H1 (cell line): ENCODE results near the gene NGEF. TPM values are rescaled to one million over a fixed set of nuclear protein-coding genes. Genes with fewer than 3 reads are reported as not detected.

Experiments
- CTCF ChIA-PET: fragments of 300-600 bp; sonication (Branson Sonifier 250); formaldehyde crosslinking; loops from one replicate; lab custom pipeline; 2021; ENCODE audit not compliant: partially characterized antibody; lab: Charles Lee
- POLR2A ChIA-PET: fragments of 300-600 bp; sonication (Branson Sonifier 250); formaldehyde crosslinking; loops from one replicate; lab custom pipeline; 2021; ENCODE audit warnings: inconsistent platforms; ENCODE audit not compliant: partially characterized antibody; lab: Charles Lee
- DNase-seq, 2 experiments: peaks; one replicate each; pipeline versions ENCODE4 v3.0.0 to v3.0.0-alpha.2; 2010 to 2022; ENCODE audit warnings: low spot score in 2 of 2, low read depth in 1 of 2, mixed read lengths in 1 of 2
- FAIRE-seq: peaks from 2 replicates; lab custom pipeline; 2011; peaks lifted over from hg19 to GRCh38; lab: Jason Lieb, UNC
- H2AFZ ChIP-seq: 2 replicates; pipeline ENCODE4 v1.8.1; 2012; ENCODE audit warnings: low read length, inconsistent platforms
- H2AK5ac ChIP-seq: 2 replicates; pipeline ENCODE4 v1.6.1; 2013; ENCODE audit warnings: low read depth, low read length
- H2BK120ac ChIP-seq: replicated peaks from 2 replicates; pipeline ENCODE3; 2013; ENCODE audit warnings: low read depth, low read length, inconsistent platforms
- H2BK12ac ChIP-seq: 2 replicates; pipeline ENCODE4 v1.6.1; 2013; ENCODE audit warnings: low read depth, low read length
- H2BK15ac ChIP-seq: 2 replicates; pipeline ENCODE4 v1.6.1; 2013; ENCODE audit warnings: low read length
- H2BK20ac ChIP-seq: 2 replicates; pipeline ENCODE4 v1.6.1; 2013; ENCODE audit warnings: low read length
- H2BK5ac ChIP-seq: 2 replicates; pipeline ENCODE4 v1.6.1; 2013; ENCODE audit warnings: low read depth, low read length
- H3K14ac ChIP-seq: 2 replicates; pipeline ENCODE4 v1.6.1; 2013; ENCODE audit warnings: inconsistent platforms; ENCODE audit not compliant: insufficient read length
- H3K18ac ChIP-seq: 2 replicates; pipeline ENCODE4 v1.6.1; 2013; ENCODE audit warnings: low read length; ENCODE audit errors: extremely low read depth
- H3K23ac ChIP-seq: 2 replicates; pipeline ENCODE4 v1.6.1; 2013; ENCODE audit warnings: inconsistent platforms; ENCODE audit not compliant: insufficient read length
- H3K23me2 ChIP-seq: 2 replicates; pipeline ENCODE4 v1.6.1; 2013; ENCODE audit warnings: low read depth, low read length
- H3K27ac ChIP-seq: 2 replicates; pipeline ENCODE4 v1.6.1; 2011; ENCODE audit warnings: low read depth, low read length, inconsistent platforms
- H3K27me3 ChIP-seq, 4 experiments: replicated peaks in 1 of 4; 1 replicate in 1 of 4; 2 replicates in 3 of 4; pipeline versions ENCODE4 v1.6.1 to v1.8.1; 2011 to 2013; ENCODE audit warnings: low read length in 3 of 4, mild to moderate bottlenecking in 3 of 4, inconsistent platforms in 2 of 4, mixed read lengths in 2 of 4, moderate library complexity in 1 of 4; ENCODE audit not compliant: control insufficient read depth in 3 of 4, insufficient read depth in 3 of 4; ENCODE audit errors: extremely low read depth in 1 of 4
- H3K36me3 ChIP-seq, 4 experiments: 2 replicates each; pipeline versions ENCODE4 v1.6.1 to v1.8.1; 2011 to 2013; ENCODE audit warnings: mild to moderate bottlenecking in 4 of 4, low read length in 3 of 4, moderate library complexity in 2 of 4, control low read depth in 1 of 4, inconsistent platforms in 1 of 4; ENCODE audit not compliant: insufficient read depth in 4 of 4, control insufficient read depth in 2 of 4
- H3K4ac ChIP-seq: replicated peaks from 2 replicates; pipeline ENCODE3; 2013; ENCODE audit warnings: low read length, low read depth, mixed read lengths, inconsistent platforms; ENCODE audit not compliant: insufficient read length
- H3K4me1 ChIP-seq, 4 experiments: replicated peaks in 1 of 4; 1 replicate in 1 of 4; 2 replicates in 3 of 4; pipeline versions ENCODE4 v1.6.1 to v1.8.1; 2011 to 2013; ENCODE audit warnings: low read length in 3 of 4, inconsistent platforms in 2 of 4, mixed read lengths in 1 of 4; ENCODE audit not compliant: insufficient read depth in 4 of 4, control insufficient read depth in 3 of 4
- H3K4me2 ChIP-seq, 2 experiments: 2 replicates each; pipeline versions ENCODE4 v1.6.1 to v1.8.1; 2011 to 2013; ENCODE audit warnings: low read depth in 2 of 2, low read length in 2 of 2, control low read depth in 1 of 2, inconsistent platforms in 1 of 2, mild to moderate bottlenecking in 1 of 2; ENCODE audit not compliant: insufficient read depth in 1 of 2
- H3K4me3 ChIP-seq, 4 experiments: fragments of 200-600, 300-600 bp in 1 of 4; sonication (generic), shearing (Covaris generic), sonication (Bioruptor Twin) in 1 of 4; 2 replicates each; pipeline versions ENCODE4 v1.5.1 to v1.8.1; 2011 to 2016; ENCODE audit warnings: low read length in 4 of 4, low read depth in 3 of 4, control low read depth in 2 of 4, inconsistent platforms in 2 of 4, mild to moderate bottlenecking in 2 of 4, mixed read lengths in 1 of 4, moderate library complexity in 1 of 4; ENCODE audit not compliant: insufficient read depth in 2 of 4; ENCODE audit errors: extremely low read depth in 1 of 4
- H3K56ac ChIP-seq: replicated peaks from 2 replicates; pipeline ENCODE3; 2013; ENCODE audit warnings: low read depth, mild to moderate bottlenecking, mixed read lengths, low read length, inconsistent platforms; ENCODE audit not compliant: insufficient read length
- H3K79me1 ChIP-seq: 2 replicates; pipeline ENCODE4 v1.6.1; 2013; ENCODE audit warnings: low read depth, low read length, control low read depth
- H3K79me2 ChIP-seq, 2 experiments: 2 replicates each; pipeline versions ENCODE4 v1.6.1 to v1.8.1; 2012 to 2013; ENCODE audit warnings: low read length in 2 of 2, mild to moderate bottlenecking in 2 of 2, inconsistent platforms in 1 of 2; ENCODE audit not compliant: insufficient read depth in 2 of 2, control insufficient read depth in 1 of 2
- H3K9ac ChIP-seq, 4 experiments: replicated peaks in 1 of 4; 1 replicate in 1 of 4; 2 replicates in 3 of 4; pipeline versions ENCODE4 v1.6.1 to v1.8.1; 2011 to 2013; ENCODE audit warnings: low read depth in 3 of 4, low read length in 3 of 4, control low read depth in 2 of 4, mild to moderate bottlenecking in 2 of 4, moderate library complexity in 2 of 4, inconsistent platforms in 1 of 4; ENCODE audit errors: extremely low read depth in 1 of 4
- H3K9me3 ChIP-seq, 2 experiments: 2 replicates each; pipeline versions ENCODE4 v1.6.1 to v1.8.1; 2012 to 2013; ENCODE audit warnings: mild to moderate bottlenecking in 2 of 2, moderate library complexity in 2 of 2, control low read depth in 1 of 2, inconsistent platforms in 1 of 2, low read depth in 1 of 2, low read length in 1 of 2, mixed read lengths in 1 of 2; ENCODE audit not compliant: insufficient read depth in 2 of 2
- H4K20me1 ChIP-seq, 2 experiments: replicated peaks in 1 of 2; 2 replicates each; pipeline versions ENCODE3 to v1.8.1; 2011 to 2013; ENCODE audit warnings: inconsistent platforms in 2 of 2, low read length in 2 of 2, mild to moderate bottlenecking in 1 of 2; ENCODE audit not compliant: insufficient read depth in 2 of 2, control insufficient read depth in 1 of 2
- H4K5ac ChIP-seq: 2 replicates; pipeline ENCODE4 v1.6.1; 2013; ENCODE audit warnings: low read length, low read depth, mixed read lengths, inconsistent platforms; ENCODE audit not compliant: insufficient read length
- H4K8ac ChIP-seq: 2 replicates; pipeline ENCODE4 v1.8.0; 2013; ENCODE audit warnings: mild to moderate bottlenecking, moderate library complexity, low read length, inconsistent platforms; ENCODE audit not compliant: insufficient read depth; ENCODE audit errors: extremely low read depth
- H4K91ac ChIP-seq: replicated peaks from 2 replicates; pipeline ENCODE3; 2013; ENCODE audit warnings: low read length, mixed read lengths, inconsistent platforms; ENCODE audit not compliant: insufficient read length
- CHD2 ChIP-seq: IDR thresholded peaks from 2 replicates; pipeline ENCODE4 v1.6.1; 2012; ENCODE audit warnings: low read length, improper control_type of control experiment
- KDM1A ChIP-seq: fragments of 200-600, 300-600 bp; sonication (generic); IDR thresholded peaks from 2 replicates; pipeline ENCODE4 v1.7.1; 2016; ENCODE audit warnings: mild to moderate bottlenecking, low read length, borderline replicate concordance
- NRF1 ChIP-seq: IDR thresholded peaks from 2 replicates; pipeline ENCODE4 v1.6.1; 2011; ENCODE audit warnings: mild to moderate bottlenecking, low read depth, low read length, improper control_type of control experiment
- SP2 ChIP-seq: IDR thresholded peaks from 2 replicates; pipeline ENCODE4 v1.6.1; 2012; ENCODE audit warnings: mild to moderate bottlenecking, low read length, inconsistent platforms
- WGBS, 2 experiments: shearing (Covaris generic) in 1 of 2; methylation state at CpG; one replicate each; pipeline versions ENCODE4 v1.1.6 to v1.1.7; 2013 to 2015; ENCODE audit warnings: low lambda C conversion rate in 2 of 2, mixed read lengths in 2 of 2, inconsistent platforms in 1 of 2, low coverage in 1 of 2, missing lambda C conversion rate in 1 of 2; ENCODE audit not compliant: insufficient replicate concordance in 2 of 2, insufficient coverage in 1 of 2, insufficient read length in 1 of 2; ENCODE audit errors: extremely low coverage in 1 of 2, missing lambda C conversion rate in 1 of 2; 5-methylcytosine and 5-hydroxymethylcytosine counted together
- polyA plus RNA-seq, 7 experiments: library from polyadenylated mRNA; depleted of rRNA in 3 of 7; stranded (reverse) in 5 of 7; unstranded in 2 of 7; fragments of >200 nt in 5 of 7; fragments of 200-250 nt in 2 of 7; gene quantifications; 1 replicate in 5 of 7; 2 replicates in 1 of 7; 4 replicates in 1 of 7; pipeline versions ENCODE4 v1.2.1 to v1.2.3, GENCODE V29; 2011 to 2013; ENCODE audit warnings: missing spikeins in 2 of 7, mixed read lengths in 2 of 7
- total RNA-seq: library from RNA; stranded (reverse); fragmentation: NEBNext Ultra II Directional; extraction: Animal tissue kit (Norgen Biotek cat#: 25700); gene quantifications from 2 replicates; pipeline ENCODE4 v1.2.1, GENCODE V29; 2021

Gene NGEF
- total and polyA plus RNA-seq, 2 of the 8 experiments (the other 6 are each of a cell fraction or from before 2014, with no cell fraction given), result 2.7 to 3.2 TPM

- H3K9me3 ChIP-seq, result no peaks in the 10 kb centered on the region
- peaks cover 0 to 14% (median 7%) of the 10 kb centered on the region in 4 experiments; a peak in 5 of 7 replicates for H3K4me1 ChIP-seq
- no peak overlapping the region for H3K4me2 ChIP-seq
- H3K23me2 ChIP-seq, result no peaks in the 10 kb centered on the region
- no peak overlapping the region for H3K4ac ChIP-seq
- no peak overlapping the region for H3K18ac ChIP-seq
- H3K56ac ChIP-seq, result no peak overlapping the region
- no peaks in the 10 kb centered on the region; a peak in 1 of 7 replicates for H3K27me3 ChIP-seq
- DNase-seq, result no peak
- no peaks in the 10 kb centered on the region for H3K36me3 ChIP-seq
- H2BK20ac ChIP-seq, result no peak overlapping the region
- H3K9ac ChIP-seq, result no peak overlapping the region
- no peaks in the 10 kb centered on the region for H3K79me2 ChIP-seq
- H3K27ac ChIP-seq, result no peak overlapping the region
- H3K79me1 ChIP-seq, result no peaks in the 10 kb centered on the region
- POLR2A ChIA-PET, result no interaction called here
- no peak overlapping the region for H2BK120ac ChIP-seq
- H4K20me1 ChIP-seq, result no peaks in the 10 kb centered on the region
- H4K8ac ChIP-seq, result no peak overlapping the region
- CTCF ChIA-PET, result interaction anchor here (0.6 to 10.9 kb wide), 17 partner anchors 9 to 417 kb away, joined by 3 to 70 read pairs (median 4); partner anchors contain the start of genes ATG16L1, INPP5D and NEU2
- H2BK5ac ChIP-seq, result no peak overlapping the region
- H4K5ac ChIP-seq, result no peak overlapping the region
- no peak overlapping the region for H2BK15ac ChIP-seq
- FAIRE-seq, result no peak
- no peak overlapping the region for H2AK5ac ChIP-seq
- peak overlapping the region; percentile 12 for H4K91ac ChIP-seq
- no peak overlapping the region for H2BK12ac ChIP-seq
- H3K4me3 ChIP-seq, result no peak overlapping the region
- H3K23ac ChIP-seq, result no peak overlapping the region
- no peak overlapping the region for H3K14ac ChIP-seq
- 65% methylated on average over 7 of the region's 7 CpGs; no CpG with 5 or more reads in 1 of the 2 experiments for WGBS, 2 experiments
- no peak overlapping the region for H2AFZ ChIP-seq
- TF ChIP-seq SP2, result no peak
- TF ChIP-seq NRF1, result no peak
- no peak for TF ChIP-seq KDM1A
- no peak for TF ChIP-seq CHD2
Observed at GRCh38 chr2:232980683-232981082, 32.4 kb downstream of the NGEF start.
